G401 (cell line): ENCODE measurements around the gene MTG2. TPM values are rescaled to one million over a fixed set of nuclear protein-coding genes. Genes with fewer than 3 reads are reported as not detected.

ENCODE experiments used
- DNase-seq: peaks from one replicate; pipeline ENCODE4 v3.0.0-alpha.2; 2015; ENCODE audit warnings: low spot score
- in situ Hi-C: cut with HindIII; loops from 2 replicates; pipeline ENCODE4 v1.10.0; 2016; ENCODE audit warnings: low sequenced_read_pairs, mixed read lengths
- total RNA-seq: library from RNA; depleted of rRNA; stranded (reverse); fragments of >200 nt; shearing (Covaris generic); gene quantifications from 2 replicates; pipeline ENCODE4 v1.2.3, GENCODE V29; 2014

Gene MTG2
- total RNA-seq, 1 experiment from 2014 or later: 30.6 TPM

DNA sequence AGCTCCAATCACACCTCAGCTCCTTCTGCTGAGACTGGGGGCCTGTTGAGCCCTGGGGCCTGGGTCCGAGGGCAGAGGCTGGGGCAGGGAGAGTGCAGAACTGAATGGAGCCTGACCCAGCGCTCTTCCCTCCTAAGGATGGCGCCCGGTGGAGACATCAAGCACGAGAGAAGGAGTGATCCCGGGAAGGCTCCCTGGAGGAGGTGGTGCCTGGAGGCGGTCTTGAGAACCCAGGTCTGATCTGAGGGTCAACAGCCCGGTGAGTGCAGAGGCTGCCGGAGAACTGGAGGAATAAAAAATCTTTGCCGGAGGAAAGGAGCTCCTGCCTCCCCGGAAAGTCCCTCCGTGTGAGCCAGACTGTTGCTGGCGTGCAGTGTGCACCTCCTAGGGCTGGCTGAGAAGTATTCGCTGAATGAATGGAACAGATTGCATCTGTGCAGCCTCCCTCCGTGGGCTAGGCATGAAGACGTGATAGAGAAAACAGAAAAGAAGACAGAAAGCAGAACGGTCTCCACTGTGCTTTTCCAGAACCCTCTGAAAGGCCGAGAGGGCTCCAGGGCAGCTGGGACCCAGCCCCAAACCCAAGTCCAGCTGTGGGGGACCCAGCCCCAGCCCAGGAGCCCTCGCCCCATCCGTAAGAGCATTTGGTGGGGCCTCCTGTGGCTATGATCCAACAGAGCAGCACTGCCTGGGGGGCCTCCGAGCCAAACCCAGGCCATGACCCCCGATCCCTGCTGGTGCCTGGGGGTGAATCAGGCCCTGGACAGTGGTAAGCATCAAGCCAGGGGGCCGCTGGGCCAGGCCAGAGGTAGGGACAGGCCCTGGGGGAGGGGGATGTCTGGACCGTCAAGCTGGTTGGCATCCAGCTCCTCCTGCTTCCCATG is 44.1 kb downstream of the MTG2 start:
- in situ Hi-C loops: no loop called here
- DNase-seq: no peak

DNA sequence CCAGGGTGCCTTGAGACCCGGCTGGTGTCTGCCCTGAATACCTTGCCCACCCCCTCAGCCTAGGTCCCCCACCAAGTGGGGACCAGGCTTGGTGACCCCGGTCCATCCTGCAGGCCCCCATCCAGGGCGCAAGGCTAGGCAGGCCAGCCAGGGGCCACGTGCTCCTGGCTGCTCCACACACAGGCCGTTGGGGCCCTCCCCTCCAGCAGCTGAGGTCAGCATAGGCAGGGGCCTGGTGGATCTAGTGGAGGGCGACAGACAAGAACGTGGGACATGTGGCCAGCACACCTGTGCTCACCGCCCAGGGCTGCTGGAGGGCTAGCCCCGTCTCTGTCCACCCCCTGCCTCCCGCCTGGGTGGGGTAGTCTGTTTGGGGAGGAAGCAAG is 44.8 kb downstream of the MTG2 start:
- in situ Hi-C loops: no loop called here
- no peak for DNase-seq

DNA sequence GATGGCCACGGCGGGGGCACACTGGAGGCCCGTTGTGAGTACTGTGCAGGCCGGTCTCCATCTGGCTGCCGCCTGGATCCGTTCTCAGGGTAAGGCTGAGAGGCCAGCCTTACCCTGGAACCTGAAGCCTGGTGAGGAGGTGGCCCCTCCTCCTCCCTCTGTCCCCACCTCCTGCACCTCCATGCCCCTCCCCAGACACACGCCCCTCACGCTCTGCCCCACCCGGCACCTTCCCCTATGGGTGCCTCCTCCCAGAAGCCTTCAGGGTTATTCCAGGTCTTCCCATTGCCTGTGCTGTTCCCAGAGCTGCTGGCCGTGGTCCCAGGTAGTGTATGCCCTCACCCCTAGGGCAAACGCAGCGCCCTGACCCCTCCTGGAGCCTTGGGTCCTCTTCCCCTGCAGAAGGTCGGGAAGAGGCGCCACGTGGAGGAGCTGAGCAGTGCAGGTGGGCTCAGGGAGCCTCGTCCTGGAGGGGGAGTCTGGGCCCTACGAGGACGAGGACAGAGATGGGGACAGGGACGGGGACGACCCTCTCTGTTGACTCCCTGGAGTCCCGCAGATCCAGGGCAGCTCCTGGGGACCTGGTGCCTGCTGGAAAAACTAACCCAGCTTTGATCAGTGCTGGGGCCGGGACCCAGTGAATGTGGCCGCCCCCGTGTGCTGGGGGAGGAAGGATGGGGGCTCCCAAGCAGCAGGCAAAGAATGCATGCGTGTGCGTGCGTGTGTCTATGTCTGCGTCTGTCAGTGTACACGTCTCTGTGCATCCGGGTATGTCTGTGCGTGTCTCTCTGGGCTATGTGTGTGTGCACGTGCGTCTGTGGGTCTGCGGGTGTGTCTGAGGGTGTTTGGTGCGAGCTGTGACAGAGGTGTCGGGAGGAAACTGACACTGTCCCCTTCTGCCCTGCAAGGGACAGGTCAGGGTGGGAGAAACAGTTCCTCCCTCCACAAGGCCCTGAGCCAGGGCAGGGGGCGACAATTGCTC is 45.4 kb downstream of the MTG2 start:
- in situ Hi-C loops: no loop called here
- DNase-seq: no peak

DNA sequence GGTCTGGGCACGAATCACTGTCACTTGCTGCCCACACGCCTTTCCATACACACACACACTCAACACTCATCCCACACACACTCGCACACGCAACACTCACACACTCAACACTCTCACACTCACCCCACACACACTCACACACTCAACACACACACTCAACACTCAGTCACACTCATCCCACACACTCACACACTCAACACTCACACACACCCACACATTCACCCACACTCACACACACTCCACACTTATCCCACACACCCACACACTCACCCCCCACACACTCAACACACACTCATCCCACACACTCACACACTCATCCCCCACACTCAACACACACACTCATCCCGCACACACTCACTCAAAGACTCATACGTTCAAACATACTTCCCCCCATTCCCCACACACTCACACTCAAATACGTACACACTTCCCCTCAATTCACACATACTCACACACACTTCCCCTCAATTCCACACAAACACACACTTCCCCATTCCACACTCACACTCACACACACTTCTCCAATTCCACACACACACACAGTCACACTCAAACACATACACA is 46.2 kb downstream of the MTG2 start:
- in situ Hi-C loops: no loop called here
- no peak for DNase-seq

DNA sequence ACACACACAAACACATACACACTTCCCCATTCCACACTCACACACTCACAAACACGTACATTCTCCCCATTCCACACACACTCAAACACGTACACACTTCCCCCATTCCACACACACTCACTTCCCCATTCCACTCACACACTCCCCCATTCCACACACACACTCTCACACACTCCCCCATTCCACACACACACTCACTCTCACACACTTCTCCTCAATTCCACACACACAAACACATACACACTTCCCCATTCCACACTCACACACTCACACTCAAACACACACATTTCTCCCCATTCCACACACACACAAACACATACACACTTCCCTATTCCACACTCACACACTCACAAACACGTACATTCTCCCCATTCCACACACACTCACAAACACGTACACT is 46.8 kb downstream of the MTG2 start:
- in situ Hi-C loops: no loop called here
- no peak for DNase-seq

DNA sequence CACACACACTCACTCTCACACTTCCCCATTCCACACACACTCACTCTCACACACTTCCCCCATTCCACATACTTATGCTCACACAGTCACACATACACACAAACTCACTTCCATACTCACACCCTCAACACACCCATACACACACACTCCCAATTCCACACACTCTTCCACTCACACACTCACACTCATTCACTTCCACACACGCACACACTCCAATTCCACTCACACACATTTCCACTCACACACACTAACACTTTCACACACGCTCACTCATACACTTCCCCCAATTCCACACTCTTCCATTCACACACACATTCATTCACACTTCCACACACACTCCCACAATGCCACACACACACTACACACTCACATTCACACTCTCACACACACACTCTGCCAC is 47.4 kb downstream of the MTG2 start:
- in situ Hi-C loops: no loop called here
- no peak for DNase-seq

DNA sequence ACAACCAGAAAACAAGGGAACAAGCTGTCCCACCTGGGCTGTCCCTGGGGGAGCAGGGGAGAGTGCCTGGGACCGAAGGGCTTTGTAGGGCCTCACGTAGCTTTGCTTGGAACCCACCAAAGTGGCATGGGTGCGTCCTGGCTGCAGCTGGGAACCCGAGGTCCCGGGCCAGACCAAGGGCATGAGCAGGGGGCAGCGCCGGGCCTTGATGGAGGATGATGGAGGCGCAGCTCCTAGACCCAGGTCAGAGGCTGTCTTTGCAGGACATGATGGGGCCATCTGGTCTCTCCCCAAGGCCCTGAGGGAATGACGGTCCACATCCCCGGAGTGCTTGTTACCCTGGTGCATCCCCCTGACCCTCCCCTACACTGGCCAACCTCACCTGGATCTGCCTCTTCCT is 47.9 kb downstream of the MTG2 start:
- no peak for DNase-seq
- in situ Hi-C loops: no loop called here

DNA sequence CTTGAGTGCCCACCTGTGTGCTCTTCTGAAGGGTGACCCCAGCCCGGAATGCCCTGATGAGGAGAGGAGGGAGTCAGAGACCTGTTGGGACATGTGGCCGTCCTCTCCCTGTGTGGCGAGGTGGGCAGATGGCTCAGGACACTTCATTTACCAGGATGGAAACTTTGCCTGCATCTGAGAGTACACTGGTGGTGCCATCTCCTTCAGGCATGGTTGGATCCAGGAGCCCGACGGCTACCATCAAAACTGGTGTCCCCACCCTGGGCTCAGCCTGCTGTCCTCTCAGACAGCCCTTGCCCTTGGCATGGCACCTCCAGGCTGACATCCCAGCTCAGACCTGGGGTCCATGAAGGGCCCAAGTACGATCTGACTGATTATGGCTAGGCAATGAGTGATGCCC is 48.5 kb downstream of the MTG2 start:
- in situ Hi-C loops: no loop called here
- no peak for DNase-seq

DNA sequence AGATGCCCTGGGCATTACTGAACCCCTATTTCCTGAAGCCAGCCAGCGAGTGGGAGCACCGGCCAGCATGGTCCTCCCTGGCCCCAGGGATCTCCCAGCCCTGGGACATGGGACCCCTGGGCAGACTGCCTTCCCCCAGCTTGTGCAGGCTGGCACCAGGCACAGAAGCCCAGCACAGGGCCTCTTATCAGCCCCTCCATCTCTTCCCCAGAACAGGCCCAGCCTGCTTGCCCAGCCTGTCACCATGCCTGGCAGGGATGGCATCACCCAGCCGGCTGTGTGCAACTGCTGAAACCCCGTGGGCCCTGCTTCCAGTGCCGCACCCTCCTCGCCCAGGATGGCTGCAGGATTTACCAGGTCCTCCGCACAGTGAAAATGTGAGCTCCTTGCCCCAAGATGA is 49.4 kb downstream of the MTG2 start:
- in situ Hi-C loops: no loop called here

DNA sequence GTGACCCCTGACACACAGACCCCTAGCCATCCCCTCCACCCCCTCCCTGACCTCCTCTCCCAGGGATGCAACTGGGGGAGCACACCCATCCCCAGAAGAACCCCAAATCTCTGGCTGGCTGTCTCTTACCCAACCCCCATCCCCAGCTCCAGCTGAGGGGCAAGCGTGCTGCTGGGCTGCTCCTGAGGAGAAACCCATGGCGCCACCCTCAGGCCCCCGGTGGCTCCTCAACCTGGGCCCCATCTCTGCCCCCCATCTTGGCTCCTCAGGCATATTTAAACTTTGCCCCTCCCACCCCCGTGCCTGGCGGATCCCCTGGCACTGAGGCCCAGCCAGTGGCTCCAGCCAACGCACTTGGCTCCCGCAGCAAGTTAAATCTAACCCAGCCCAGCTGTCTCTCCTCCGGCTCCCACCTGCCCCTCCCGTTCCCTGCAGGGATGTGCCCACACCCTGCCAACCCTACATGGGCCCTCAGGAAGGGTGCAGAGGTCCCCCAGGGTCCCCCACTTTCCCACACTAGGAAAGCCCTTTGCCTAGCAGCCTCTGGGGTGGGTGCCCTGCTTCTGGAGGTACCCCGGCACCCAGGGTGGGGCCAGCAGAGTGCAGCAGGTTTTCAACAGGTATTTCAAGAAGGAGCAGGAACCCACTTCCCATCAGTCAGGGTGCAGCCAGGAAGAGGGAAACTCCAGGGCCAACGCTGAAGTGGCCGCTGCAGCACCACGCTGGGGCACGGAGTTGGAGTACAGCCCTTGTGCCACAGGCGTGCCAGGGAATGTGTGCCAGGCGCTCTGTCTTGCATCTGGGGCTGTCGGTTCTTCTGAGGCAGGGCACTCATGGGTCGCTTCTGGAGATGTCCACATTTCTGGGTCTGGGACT is 50.2 kb downstream of the MTG2 start:
- no peak for DNase-seq

More for the DNA sequence above, 49.4 kb downstream of the MTG2 start:
- DNase-seq: no peak

DNA sequence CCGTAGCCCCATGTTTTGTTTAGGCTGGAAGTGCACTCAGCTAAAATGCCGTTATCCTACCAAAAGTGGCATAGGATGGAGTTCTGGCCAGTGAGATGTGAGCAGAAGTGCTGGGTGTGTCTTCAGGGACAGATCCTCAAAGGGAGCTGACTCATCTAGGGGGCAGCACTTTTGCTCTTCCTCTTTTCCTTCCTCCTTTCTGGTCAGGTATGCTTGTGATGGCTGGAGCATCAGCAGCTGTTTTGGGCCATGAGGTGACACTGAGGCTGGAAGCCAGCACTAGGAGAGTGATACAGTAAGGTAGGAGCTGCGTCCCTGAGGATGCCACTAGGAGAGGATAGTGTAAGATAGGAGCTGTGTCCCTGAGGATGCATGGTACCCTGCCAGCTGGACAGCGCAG is 50.9 kb downstream of the MTG2 start:
- DNase-seq: no peak
- in situ Hi-C loops: no loop called here

More for the DNA sequence above, 50.2 kb downstream of the MTG2 start:
- in situ Hi-C loops: no loop called here

DNA sequence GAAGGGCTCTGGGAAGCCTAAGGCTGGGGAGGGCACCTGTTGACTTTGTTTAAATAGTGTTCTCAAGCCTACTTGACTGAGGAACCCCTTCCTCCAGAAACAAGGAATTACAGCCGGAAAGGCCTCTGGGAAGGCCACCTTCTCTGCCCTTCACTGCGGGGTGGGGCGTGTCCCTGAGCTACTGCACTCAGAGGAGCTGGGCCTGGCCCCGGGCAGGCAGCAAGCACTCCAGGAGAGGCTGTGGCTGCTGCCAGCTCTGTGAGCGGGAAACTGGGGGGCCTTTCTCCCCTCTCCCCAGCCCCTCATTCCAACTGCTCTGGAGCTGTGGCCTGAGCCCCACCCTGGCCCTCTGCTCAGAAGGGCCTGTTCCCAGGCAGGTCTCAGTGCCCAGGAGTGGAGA is 51.5 kb downstream of the MTG2 start:
- in situ Hi-C loops: no loop called here
- DNase-seq: no peak

DNA sequence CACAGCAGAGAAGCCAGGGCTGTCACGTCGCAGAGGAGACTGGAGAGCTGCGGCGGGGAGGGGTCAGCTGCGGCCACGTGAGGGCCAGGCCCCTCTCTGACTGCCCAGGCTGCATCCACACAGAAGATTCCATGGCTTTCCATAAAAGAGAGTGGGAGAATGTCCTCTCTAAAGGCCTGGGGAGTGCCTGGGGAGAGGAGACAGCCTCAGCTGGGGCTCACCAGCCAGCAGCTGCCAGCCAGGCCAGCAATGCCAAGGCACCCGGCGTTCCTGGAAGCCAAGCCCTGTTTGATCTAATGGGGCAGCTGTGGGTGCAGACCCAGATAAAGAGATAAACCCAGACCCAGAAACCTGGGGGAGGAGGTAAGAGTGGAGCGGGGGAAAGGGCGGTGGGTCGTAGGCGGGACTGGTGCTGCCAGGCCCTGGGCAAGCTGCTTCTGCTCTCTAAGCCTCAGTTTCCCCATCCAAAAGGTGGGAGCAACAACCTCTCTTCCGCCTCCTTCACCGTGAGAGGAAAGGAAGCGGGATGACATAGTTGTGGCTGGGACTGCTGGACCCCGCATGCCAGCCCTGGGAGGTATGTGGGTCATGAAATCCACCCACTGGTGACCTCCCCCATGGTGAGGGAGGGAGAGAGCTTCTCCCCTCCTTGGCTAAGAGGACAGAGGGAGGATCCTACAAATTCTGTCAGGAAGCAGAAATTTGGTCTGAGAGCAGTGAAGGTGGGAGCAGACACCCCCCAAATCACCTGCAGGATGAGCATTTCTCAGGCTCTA is 52.4 kb downstream of the MTG2 start:
- no peak for DNase-seq
- in situ Hi-C loops: no loop called here

DNA sequence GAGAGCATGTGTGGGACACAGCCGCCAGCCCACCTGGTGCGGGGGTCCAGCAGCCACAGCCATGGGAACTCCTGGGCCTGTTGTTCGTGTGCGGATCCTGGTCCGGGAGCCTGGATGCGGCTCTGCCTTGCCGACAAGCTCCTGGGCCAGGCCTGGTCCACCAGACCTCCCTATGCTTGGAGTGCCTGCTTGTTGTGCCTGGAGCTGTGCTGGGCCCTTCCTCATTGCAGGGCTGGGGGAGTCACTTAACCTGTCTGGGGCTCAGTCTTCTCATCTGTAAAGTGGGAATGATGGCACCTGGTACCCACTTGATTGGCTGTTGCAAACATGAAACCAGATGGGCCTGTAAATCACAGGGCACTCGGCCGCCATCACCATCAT is 52.9 kb downstream of the MTG2 start:
- in situ Hi-C loops: no loop called here
- no peak for DNase-seq

DNA sequence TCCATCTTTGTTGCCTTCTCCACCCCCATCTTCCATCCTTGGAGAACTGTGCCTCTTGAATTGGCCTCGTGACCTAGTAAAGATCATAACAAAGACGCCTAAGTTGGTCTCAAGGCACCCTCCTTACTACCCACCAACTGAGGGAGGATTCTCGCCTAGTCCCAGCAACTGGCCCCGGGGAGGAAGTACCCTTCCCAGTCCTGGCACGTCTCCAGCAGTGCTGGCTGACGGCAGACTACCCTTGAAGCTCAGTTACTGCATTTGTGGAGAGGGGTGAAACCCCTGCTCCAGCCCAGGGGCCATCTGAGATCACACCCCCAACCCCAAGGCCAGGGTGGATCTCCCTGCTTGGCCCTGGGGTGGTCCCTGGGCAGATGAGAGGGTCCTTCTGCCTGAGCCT is 53.4 kb downstream of the MTG2 start:
- in situ Hi-C loops: no loop called here
- no peak for DNase-seq

DNA sequence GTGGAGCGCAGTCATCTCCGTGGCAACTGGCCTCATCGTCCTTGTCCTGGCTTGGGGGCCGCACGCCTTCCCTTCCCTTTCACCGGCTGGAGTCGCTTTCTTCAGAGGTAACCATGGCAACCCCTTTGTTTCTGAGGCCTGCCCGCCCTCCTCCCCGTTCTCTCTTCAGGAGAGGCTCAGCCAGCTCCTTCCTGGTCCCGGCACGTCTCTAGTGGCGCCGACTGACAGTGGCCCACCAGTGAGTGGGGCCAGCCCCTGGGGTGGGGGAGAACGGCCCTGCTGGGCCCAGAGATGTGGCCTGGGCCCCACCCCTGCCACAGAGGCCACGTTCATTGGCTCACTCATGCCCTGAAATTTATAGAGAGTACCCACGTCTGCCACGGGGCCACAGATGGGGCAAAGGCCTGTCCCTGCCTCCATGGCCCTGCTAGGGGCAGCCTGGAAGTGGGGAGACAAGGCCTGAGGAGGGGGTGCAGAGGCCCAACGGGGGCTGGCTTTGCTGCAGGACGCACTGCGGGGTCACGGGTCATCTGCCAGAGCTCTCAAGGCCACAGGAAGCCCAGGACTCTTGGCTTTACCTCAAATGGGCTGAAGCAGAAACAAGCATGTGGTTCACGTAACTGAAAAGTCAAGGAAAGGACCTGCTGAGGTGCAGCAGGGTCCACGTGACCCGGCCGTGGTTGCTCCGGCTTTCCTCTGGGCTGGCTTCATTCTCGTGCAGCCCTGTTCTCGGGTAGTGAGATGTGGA is 54.1 kb downstream of the MTG2 start:
- no peak for DNase-seq
- in situ Hi-C loops: no loop called here

DNA sequence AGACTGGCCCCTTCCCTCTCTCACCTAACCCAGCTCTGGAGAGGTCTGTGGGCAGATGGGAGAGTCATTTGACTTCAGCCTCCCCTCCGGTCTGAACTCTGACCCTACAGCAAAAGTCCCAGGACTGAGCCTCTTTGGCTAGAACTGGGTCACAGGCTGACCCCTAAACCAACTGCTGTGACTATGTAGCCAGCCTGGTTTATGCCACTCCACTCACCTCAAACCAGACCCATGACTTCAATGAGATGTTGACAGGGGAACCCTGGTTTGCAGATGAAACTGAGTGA is 54.6 kb downstream of the MTG2 start:
- no peak for DNase-seq
- in situ Hi-C loops: no loop called here
